Activated CD8-positive, alpha-beta T cell treated with anti-CD3 and anti-CD28 coated beads for 36 hours (primary cell): ENCODE data around the gene RRBP1. TPM values are rescaled to one million over a fixed set of nuclear protein-coding genes. Genes with fewer than 3 reads are reported as not detected.

ENCODE experiments used
- ATAC-seq: fragments of 200-7000 bp; cut with Tn5 transposase; one replicate; pipeline ENCODE4 v1.10.0; 2021; ENCODE audit warnings: mild to moderate bottlenecking, moderate library complexity
- CTCF ChIA-PET: fragments of 350-600 bp; sonication (Branson Sonifier 250); formaldehyde crosslinking; loops from one replicate; lab custom pipeline; 2021; ENCODE audit warnings: antibody characterized with exemption; lab: Charles Lee
- POLR2A ChIA-PET: fragments of 350-600 bp; sonication (Branson Sonifier 250); formaldehyde crosslinking; loops from one replicate; lab custom pipeline; 2021; ENCODE audit warnings: antibody characterized with exemption; lab: Charles Lee
- DNase-seq: peaks from one replicate; pipeline ENCODE4 v3.0.0-alpha.2; 2020
- H3K27ac Mint-ChIP-seq: one replicate; pipeline ENCODE4 v1.8.0; 2021; ENCODE audit warnings: mild to moderate bottlenecking, mixed read lengths
- H3K27me3 Mint-ChIP-seq: one replicate; pipeline ENCODE4 v1.8.0; 2021; ENCODE audit warnings: mixed read lengths
- H3K36me3 Mint-ChIP-seq: one replicate; pipeline ENCODE4 v1.8.0; 2021; ENCODE audit warnings: low read depth, mixed read lengths
- H3K4me1 Mint-ChIP-seq: one replicate; pipeline ENCODE4 v1.8.0; 2021; ENCODE audit warnings: low read depth, mixed read lengths
- H3K4me3 Mint-ChIP-seq: one replicate; pipeline ENCODE4 v1.8.0; 2021; ENCODE audit warnings: mild to moderate bottlenecking, moderate library complexity, mixed read lengths
- H3K9me3 Mint-ChIP-seq: one replicate; pipeline ENCODE4 v1.8.0; 2021; ENCODE audit warnings: mixed read lengths
- intact Hi-C: fragments of 100-400 bp; cut with micrococcal nuclease; formaldehyde crosslinking; loops from one replicate; pipeline ENCODE4 v1.10.0; 2022
- total RNA-seq, 2 experiments: library from RNA; stranded (reverse); gene quantifications; one replicate each; pipeline ENCODE4 v1.2.3, GENCODE V29; 2021
- TF ChIP-seq, protein P1 (sequence below): fragments of 200-600 bp; IDR thresholded peaks from one replicate; pipeline ENCODE4 v1.8.0; 2022; ENCODE audit warnings: antibody characterized with exemption, mild to moderate bottlenecking

RRBP1 gene
- total RNA-seq, 2 experiments from 2014 or later: 35.2 to 35.9 TPM

- ATAC-seq (no peak), DNase-seq (no peak)
- Mint-ChIP-seq H3K27me3 (no peaks in the 10 kb centered on the region), H3K4me3 (no peak overlapping the region), H3K27ac (no peak overlapping the region), H3K36me3 (peaks cover 14% of the 10 kb centered on the region), H3K9me3 (no peaks in the 10 kb centered on the region), H3K4me1 (no peaks in the 10 kb centered on the region)
- ChIA-PET POLR2A (no interaction called here), CTCF (interaction anchor here (1.4 kb wide), 1 partner anchor 45 kb away, joined by 4 read pairs; the partner anchor contains the start of gene RRBP1)
- TF ChIP-seq, protein P1, sequence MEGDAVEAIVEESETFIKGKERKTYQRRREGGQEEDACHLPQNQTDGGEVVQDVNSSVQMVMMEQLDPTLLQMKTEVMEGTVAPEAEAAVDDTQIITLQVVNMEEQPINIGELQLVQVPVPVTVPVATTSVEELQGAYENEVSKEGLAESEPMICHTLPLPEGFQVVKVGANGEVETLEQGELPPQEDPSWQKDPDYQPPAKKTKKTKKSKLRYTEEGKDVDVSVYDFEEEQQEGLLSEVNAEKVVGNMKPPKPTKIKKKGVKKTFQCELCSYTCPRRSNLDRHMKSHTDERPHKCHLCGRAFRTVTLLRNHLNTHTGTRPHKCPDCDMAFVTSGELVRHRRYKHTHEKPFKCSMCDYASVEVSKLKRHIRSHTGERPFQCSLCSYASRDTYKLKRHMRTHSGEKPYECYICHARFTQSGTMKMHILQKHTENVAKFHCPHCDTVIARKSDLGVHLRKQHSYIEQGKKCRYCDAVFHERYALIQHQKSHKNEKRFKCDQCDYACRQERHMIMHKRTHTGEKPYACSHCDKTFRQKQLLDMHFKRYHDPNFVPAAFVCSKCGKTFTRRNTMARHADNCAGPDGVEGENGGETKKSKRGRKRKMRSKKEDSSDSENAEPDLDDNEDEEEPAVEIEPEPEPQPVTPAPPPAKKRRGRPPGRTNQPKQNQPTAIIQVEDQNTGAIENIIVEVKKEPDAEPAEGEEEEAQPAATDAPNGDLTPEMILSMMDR: no peak
- intact Hi-C loops: no loop called here
These were observed 45.3 kb downstream of the RRBP1 start for GRCh38 chr20:17636523-17637412.

- no peak for DNase-seq
These were observed 46.5 kb downstream of the RRBP1 start for GRCh38 chr20:17635332-17636244.

GRCh38 chr20:17634661-17635331 is 47.2 kb downstream of the RRBP1 start:
- Mint-ChIP-seq H3K4me3 (no peak overlapping the region), H3K36me3 (peaks cover 10% of the 10 kb centered on the region), H3K27me3 (no peaks in the 10 kb centered on the region), H3K27ac (no peak overlapping the region), H3K9me3 (no peaks in the 10 kb centered on the region), H3K4me1 (no peaks in the 10 kb centered on the region)
- intact Hi-C loops: no loop called here
- TF ChIP-seq, protein P1: no peak
- no peak for DNase-seq
- CTCF ChIA-PET: interaction anchor here (0.5 to 0.7 kb wide), 2 partner anchors 94 to 242 kb away, joined by 3 to 4 read pairs; no protein-coding TSS in a partner anchor
- ATAC-seq: no peak
- POLR2A ChIA-PET: no interaction called here

More at GRCh38 chr20:17635332-17636244, 46.5 kb downstream of the RRBP1 start:
- no peak for ATAC-seq
- Mint-ChIP-seq H3K36me3 (peaks cover 10% of the 10 kb centered on the region), H3K4me1 (no peaks in the 10 kb centered on the region), H3K27me3 (no peaks in the 10 kb centered on the region), H3K9me3 (no peaks in the 10 kb centered on the region), H3K27ac (no peak overlapping the region), H3K4me3 (no peak overlapping the region)
- intact Hi-C loops: no loop called here
- CTCF ChIA-PET: interaction anchor here (1.4 kb wide), 1 partner anchor 47 kb away, joined by 4 read pairs; the partner anchor contains the start of gene RRBP1
- TF ChIP-seq, protein P1: no peak
- POLR2A ChIA-PET: no interaction called here

GRCh38 chr20:17633850-17634500 is 48.1 kb downstream of the RRBP1 start:
- H3K36me3 Mint-ChIP-seq: peaks cover 10% of the 10 kb centered on the region
- H3K27ac Mint-ChIP-seq: no peak overlapping the region
- H3K4me3 Mint-ChIP-seq: no peak overlapping the region
- H3K4me1 Mint-ChIP-seq: no peaks in the 10 kb centered on the region
- no peak for ATAC-seq
- TF ChIP-seq, protein P1: no peak
- DNase-seq: no peak
- intact Hi-C loops: no loop called here
- ChIA-PET POLR2A (no interaction called here), CTCF (interaction anchor here (0.7 kb wide), 1 partner anchor 93 kb away, joined by 4 read pairs; no protein-coding TSS in a partner anchor)
- H3K9me3 Mint-ChIP-seq: no peaks in the 10 kb centered on the region
- no peaks in the 10 kb centered on the region for H3K27me3 Mint-ChIP-seq
